GM12878 (cell line): ENCODE data around the gene CYP3A7. TPM values are rescaled to one million over a fixed set of nuclear protein-coding genes. Genes with fewer than 3 reads are reported as not detected.

Source experiments
- ELK1 ChIP-seq: IDR thresholded peaks from 2 replicates; pipeline ENCODE4 v1.6.1; 2012; ENCODE audit warnings: low read depth, low read length, improper control_type of control experiment
- HDGF ChIP-seq: fragments of 450-650 bp; IDR thresholded peaks from 2 replicates; pipeline ENCODE4 v1.6.1; 2016; ENCODE audit warnings: antibody characterized with exemption
- IRF4 ChIP-seq: IDR thresholded peaks from 2 replicates; pipeline ENCODE4 v1.6.1; 2011; ENCODE audit warnings: low read depth, low read length
- PRDM15 ChIP-seq: fragments of 450-650 bp; formaldehyde crosslinking; IDR thresholded peaks from 2 replicates; pipeline ENCODE4 v1.4.0; 2020; ENCODE audit warnings: mild to moderate bottlenecking, moderate library complexity
- polyA plus RNA-seq, 11 experiments: library from polyadenylated mRNA; depleted of rRNA in 4 of 11; unstranded in 6 of 11; stranded (reverse) in 5 of 11; fragments of >200 nt; fragmentation: Nextera tagmentation in 4 of 11; fragmentation: Illumina TruSeq in 1 of 11; extraction: Ambion mirVana in 4 of 11; extraction: Trizol in 1 of 11; gene quantifications; 1 replicate in 1 of 11; 2 replicates in 10 of 11; pipeline versions ENCODE4 v1.2.1 to v1.2.3, GENCODE V29; 2011 to 2016; ENCODE audit warnings: inconsistent platforms in 2 of 11, missing spikeins in 2 of 11, low read depth in 1 of 11
- total RNA-seq, 4 experiments: library from RNA; depleted of rRNA in 3 of 4; stranded (reverse); fragments of >200 nt in 3 of 4; fragmentation: Illumina TruSeq in 1 of 4; extraction: Trizol in 1 of 4; gene quantifications; 2 replicates each; pipeline versions ENCODE4 v1.2.1 to v1.2.3, GENCODE V29; 2013 to 2021
- TF ChIP-seq, protein P1 (sequence below): IDR thresholded peaks from 2 replicates; pipeline ENCODE4 v1.6.1; 2011; ENCODE audit warnings: mild to moderate bottlenecking, low read depth, low read length, moderate library complexity; ENCODE audit not compliant: insufficient replicate concordance
- TF ChIP-seq, protein P2 (sequence below): fragments of 450-650 bp; IDR thresholded peaks from 2 replicates; pipeline ENCODE4 v1.6.1; 2017; ENCODE audit warnings: antibody characterized with exemption, mild to moderate bottlenecking, moderate library complexity

CYP3A7 gene
- total and polyA plus RNA-seq, 10 of the 15 experiments (the other 5 are each of a cell fraction or from before 2014, with no cell fraction given), result 0.05 to 0.11 (median 0.06) TPM; not detected in 7

DNA sequence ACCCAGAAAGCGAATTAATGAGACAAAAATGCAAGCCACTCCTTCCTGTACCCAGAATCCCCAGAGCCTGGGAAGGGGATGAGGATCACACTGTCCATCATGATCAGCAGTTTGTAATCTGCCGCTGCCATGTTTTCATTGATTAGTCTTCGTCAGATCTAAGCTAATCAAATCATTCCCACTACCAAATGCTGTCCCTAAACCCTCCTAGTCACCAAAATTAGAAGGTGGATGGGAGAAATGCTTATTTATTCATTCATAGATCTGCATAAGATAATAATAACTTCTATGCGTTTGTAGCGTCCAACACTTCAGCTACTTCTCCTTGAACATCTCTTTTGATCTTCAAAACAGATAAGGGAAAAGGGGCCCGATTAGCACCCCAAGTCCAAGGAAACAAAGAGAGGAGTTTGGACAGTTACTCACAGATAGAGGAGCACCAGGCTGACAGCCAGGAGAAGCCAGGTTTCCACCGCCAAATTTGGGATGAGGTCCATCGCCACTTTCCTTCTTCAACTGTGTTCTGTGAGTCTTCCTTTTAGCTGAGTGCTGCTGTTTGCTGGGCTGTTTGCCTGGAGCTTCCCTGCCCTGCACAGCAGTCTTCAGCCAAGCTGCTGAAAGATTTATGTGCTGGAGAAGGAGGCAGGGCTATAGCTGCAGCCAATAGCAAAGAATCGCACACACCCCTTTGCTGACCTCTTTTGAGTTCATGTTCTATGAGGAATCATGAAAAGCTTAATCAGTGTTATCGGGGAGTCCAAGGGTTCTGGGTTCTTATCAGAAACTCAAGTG lies 55.4 kb downstream of the CYP3A7 start, which contains the start of gene CYP3A5 (continued):
- TF ChIP-seq, protein P1, sequence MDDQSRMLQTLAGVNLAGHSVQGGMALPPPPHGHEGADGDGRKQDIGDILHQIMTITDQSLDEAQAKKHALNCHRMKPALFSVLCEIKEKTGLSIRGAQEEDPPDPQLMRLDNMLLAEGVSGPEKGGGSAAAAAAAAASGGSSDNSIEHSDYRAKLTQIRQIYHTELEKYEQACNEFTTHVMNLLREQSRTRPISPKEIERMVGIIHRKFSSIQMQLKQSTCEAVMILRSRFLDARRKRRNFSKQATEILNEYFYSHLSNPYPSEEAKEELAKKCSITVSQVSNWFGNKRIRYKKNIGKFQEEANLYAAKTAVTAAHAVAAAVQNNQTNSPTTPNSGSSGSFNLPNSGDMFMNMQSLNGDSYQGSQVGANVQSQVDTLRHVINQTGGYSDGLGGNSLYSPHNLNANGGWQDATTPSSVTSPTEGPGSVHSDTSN, result no peak
- TF ChIP-seq ELK1, result no peak
- TF ChIP-seq, protein P2, sequence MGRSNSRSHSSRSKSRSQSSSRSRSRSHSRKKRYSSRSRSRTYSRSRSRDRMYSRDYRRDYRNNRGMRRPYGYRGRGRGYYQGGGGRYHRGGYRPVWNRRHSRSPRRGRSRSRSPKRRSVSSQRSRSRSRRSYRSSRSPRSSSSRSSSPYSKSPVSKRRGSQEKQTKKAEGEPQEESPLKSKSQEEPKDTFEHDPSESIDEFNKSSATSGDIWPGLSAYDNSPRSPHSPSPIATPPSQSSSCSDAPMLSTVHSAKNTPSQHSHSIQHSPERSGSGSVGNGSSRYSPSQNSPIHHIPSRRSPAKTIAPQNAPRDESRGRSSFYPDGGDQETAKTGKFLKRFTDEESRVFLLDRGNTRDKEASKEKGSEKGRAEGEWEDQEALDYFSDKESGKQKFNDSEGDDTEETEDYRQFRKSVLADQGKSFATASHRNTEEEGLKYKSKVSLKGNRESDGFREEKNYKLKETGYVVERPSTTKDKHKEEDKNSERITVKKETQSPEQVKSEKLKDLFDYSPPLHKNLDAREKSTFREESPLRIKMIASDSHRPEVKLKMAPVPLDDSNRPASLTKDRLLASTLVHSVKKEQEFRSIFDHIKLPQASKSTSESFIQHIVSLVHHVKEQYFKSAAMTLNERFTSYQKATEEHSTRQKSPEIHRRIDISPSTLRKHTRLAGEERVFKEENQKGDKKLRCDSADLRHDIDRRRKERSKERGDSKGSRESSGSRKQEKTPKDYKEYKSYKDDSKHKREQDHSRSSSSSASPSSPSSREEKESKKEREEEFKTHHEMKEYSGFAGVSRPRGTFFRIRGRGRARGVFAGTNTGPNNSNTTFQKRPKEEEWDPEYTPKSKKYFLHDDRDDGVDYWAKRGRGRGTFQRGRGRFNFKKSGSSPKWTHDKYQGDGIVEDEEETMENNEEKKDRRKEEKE, result no peak
- TF ChIP-seq HDGF, result no peak
- TF ChIP-seq IRF4, result no peak
- TF ChIP-seq PRDM15 (CRISPR knock-in tag), result no peak
